ENCODE results near the gene CDCA5.
A peak's percentile ranks its signal among the peaks of the same experiment; 100 is the strongest.
"Not testable (repeated sequence)": the region's sequence is repeated elsewhere in the genome, so short reads cannot be mapped to it uniquely, and the experiment has no call there.

CDCA5 gene

DNA sequence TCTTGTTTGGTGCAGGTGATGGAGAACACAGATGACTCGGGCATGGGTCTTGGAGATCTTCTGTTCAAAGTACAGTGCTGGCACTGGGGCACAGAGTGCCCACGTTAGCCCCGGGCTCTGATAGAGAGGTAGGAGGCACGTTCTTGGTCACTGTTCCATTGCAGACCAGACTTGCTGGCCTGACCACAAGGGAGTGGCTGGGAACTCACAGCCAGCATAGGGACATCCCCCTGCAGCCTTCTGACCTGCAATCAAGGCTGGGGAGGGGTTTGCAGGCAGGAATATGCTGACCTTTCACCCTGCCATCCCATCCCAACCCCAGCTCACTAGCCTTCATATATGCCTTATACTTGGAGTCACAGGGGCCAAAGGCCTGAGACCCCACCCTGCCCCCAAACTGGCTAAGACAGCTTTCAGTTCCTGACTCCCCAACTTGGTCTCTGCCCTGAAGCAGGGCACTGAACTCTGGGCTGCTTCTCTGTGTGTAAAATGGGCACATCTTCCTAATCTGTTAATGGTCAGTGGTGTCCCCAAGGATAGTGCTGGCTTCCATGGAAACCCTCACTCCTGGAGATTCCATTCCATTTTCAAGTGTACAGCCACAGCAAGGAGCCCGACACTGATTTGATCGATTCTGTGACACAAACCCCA is 42.9 kb upstream of the CDCA5 start:
- no peak overlapping the region for H3K4me3 ChIP-seq (ENCODE audit: low read depth, low read length)
- no peak overlapping the region for H3K9ac ChIP-seq (ENCODE audit: low read depth, low read length)
- peaks cover 64% of the 10 kb centered on the region for H3K36me3 ChIP-seq (ENCODE audit: control insufficient read depth, insufficient read depth, low read length)
- H3K27me3 ChIP-seq (ENCODE audit: control insufficient read depth, insufficient read depth, low read length), result no peaks in the 10 kb centered on the region
- H3K9me3 ChIP-seq (ENCODE audit: control insufficient read depth, insufficient read depth, low read length), result no peaks in the 10 kb centered on the region
- H3K4me1 ChIP-seq (ENCODE audit: control insufficient read depth, insufficient read depth, low read length), result no peaks in the 10 kb centered on the region

DNA sequence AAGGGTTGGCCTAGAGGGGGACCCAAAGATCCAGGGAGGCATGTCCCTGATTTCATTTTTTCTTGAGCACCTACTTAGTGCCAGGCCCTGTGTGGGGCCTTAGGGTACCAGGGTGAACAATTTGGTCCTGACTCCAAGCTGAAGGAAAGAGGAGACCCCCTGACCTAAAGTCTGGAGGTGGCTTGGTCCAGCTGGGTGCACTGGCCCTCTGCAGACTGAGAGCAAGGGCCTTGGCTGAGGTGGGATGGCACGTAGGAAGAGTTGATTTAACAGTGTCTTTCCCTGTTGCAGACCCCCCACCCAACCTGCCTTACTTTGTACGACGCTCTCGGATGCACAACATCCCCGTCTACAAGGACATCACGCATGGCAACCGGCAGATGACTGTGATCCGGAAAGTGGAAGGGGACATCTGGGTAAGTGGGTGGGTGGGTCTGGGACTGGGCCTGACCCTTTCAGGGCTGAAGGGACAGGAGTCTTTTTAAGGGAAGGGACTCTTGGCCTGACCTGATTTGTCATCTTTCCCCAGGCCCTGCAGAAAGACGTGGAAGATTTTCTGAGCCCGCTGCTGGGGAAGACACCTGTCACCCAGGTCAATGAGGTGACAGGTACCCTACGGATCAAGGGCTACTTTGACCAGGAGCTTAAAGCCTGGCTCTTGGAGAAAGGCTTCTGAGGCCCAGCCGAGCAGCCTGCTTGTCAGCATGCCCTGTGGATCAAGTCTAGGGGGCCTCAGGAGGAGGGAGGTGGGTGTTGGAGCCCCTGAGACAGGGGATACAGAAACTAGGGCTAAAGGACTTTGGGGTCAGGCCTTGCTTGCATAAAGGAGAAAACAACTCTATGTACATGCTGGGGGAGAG is 41.6 kb upstream of the CDCA5 start:
- no peak overlapping the region for H3K4me3 ChIP-seq (ENCODE audit: low read depth, low read length)
- no peaks in the 10 kb centered on the region for H3K27me3 ChIP-seq (ENCODE audit: control insufficient read depth, insufficient read depth, low read length)
- H3K9me3 ChIP-seq (ENCODE audit: control insufficient read depth, insufficient read depth, low read length), result no peaks in the 10 kb centered on the region
- H3K36me3 ChIP-seq (ENCODE audit: control insufficient read depth, insufficient read depth, low read length), result peaks cover 58% of the 10 kb centered on the region
- no peak overlapping the region for H3K9ac ChIP-seq (ENCODE audit: low read depth, low read length)
- H3K4me1 ChIP-seq (ENCODE audit: control insufficient read depth, insufficient read depth, low read length), result no peaks in the 10 kb centered on the region

DNA sequence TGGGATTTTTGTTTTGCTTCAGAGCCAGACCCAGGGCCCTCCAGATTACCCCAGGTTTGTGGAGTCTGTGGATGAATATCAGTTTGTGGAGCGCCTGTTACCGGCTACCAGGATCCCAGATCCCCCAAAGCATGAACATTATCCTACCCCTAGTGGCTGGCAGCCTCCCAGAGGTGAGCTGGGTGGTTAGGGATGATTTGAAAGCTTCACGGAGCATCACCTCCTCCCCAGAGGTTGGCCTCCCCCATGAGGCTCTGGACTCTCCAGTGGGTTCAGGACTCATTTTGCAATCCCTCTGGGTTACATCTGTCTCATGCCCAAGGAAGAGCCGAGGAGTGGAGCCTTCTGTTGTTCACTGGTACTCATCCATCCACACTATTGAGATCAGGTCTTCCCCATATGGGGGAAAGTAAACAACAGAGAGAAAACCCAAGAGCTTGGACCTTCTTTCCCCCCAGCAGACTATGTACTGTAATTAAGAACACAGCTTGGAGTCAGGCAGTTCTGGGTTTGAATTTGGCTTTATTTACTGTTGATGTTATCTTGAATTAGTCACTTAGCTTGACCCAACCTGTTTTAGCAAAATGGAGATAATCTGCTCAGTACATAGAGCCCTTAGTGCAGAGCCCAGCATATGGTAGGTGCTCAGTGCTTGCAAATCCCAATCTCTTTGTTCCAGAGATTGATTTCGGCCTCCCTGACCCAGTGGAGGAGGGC is 40.8 kb upstream of the CDCA5 start:
- Histone ChIP-seq H3K4me1 (ENCODE audit: control insufficient read depth, insufficient read depth, low read length) (no peaks in the 10 kb centered on the region), H3K9me3 (ENCODE audit: control insufficient read depth, insufficient read depth, low read length) (no peaks in the 10 kb centered on the region), H3K36me3 (ENCODE audit: control insufficient read depth, insufficient read depth, low read length) (peaks cover 58% of the 10 kb centered on the region), H3K4me3 (ENCODE audit: low read depth, low read length) (no peak overlapping the region), H3K27me3 (ENCODE audit: control insufficient read depth, insufficient read depth, low read length) (no peaks in the 10 kb centered on the region), H3K9ac (ENCODE audit: low read depth, low read length) (no peak overlapping the region)

DNA sequence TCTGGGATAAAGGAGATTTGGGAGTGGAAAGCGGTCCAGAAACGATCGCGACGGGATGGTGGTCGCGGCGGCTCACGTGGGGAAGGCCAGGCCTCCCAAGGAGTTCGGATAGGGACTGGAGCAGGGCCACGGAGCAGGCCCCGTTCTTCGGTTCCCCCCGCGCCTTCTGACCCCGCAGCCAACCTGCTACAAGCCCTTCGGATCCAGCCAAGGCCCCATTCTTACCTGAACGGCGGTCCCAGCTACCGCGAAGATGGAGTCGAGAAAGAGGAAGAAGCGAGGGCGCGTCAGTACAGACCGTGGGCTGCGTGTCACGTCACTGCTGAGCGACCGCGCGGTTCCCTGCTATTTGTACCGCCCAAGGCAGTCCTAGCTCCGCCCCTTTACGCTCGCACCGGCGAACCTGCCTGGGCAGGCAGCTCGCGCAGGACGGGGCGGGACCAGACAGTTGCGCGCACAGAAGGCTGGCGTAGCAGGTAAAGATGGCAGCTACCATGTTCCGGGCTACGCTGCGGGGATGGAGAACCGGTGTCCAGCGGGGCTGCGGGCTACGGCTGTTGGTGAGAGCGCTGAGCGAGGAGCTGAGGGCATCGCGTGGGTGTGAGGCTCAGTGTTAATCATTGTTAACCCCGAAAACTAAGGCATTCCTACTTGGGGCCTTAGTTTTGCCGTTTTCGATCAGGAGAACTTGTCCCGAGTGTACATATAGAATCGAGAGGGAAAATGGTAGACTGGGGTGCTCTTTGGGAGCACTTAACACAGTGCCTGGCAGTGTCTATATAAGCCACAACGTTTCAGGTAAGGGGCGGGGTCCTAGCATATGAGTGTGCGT is 38.2 kb upstream of the CDCA5 start, which contains the start of the genes FAU and MRPL49:
FAU (minus strand) TSS at position 270 of the 832 bp plus-strand sequence. CDS start 321 bp downstream, outside the sequence.
MRPL49 (plus strand) TSS at position 457 of the 832 bp plus-strand sequence; CDS start at position 483, 26 bp downstream.
- Histone ChIP-seq H3K27me3 (ENCODE audit: control insufficient read depth, insufficient read depth, low read length) (no peaks in the 10 kb centered on the region), H3K4me1 (ENCODE audit: control insufficient read depth, insufficient read depth, low read length) (no peaks in the 10 kb centered on the region), H3K9ac (ENCODE audit: low read depth, low read length) (peak within 1 kb of the TSS; percentile 98), H3K4me3 (ENCODE audit: low read depth, low read length) (peak within 1 kb of the TSS; percentile 100), H3K36me3 (ENCODE audit: control insufficient read depth, insufficient read depth, low read length) (peaks cover 49% of the 10 kb centered on the region), H3K9me3 (ENCODE audit: control insufficient read depth, insufficient read depth, low read length) (no peaks in the 10 kb centered on the region)

DNA sequence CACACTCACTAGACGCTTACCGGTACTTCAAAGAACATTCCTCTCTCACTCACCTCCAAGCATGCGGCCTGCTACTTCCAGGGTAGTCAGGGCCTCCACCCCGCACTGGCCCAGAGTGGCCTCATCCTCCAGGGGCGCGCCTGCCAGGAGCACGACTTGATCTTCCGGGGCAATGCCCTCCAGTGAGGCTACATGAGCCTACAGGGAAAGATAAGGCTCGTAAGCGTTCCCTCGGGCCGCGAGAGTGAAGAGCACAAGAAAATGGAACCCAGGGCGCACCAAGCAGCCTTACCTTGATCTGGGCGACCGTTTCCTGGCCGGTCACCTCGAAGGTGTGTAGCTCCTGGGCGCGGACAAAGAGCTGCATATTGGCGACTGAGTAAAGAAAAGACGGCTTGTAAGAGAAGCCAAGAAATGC is 37.6 kb upstream of the CDCA5 start:
- H3K9ac ChIP-seq (ENCODE audit: low read depth, low read length), result peak overlapping the region; percentile 98

DNA sequence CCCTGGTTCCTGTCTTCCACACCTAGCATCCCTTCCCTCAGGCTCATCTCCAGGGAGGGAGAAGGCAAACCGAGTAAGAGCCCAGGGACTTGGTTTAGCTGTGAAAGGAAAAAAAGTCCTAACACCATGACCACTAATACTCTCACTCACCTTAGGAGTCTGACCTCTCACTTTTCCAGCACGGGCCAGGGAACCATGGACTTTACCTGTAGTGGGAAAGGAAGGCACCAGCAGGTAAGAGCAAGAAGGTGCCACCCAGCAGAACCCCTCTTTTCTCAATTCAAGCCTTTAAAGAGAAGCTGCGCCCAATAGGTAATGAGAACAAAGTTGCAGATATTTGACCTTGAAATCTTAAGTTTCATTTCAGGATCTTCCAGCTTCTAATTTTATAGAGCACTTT is 37.0 kb upstream of the CDCA5 start:
- Histone ChIP-seq H3K36me3 (ENCODE audit: control insufficient read depth, insufficient read depth, low read length) (peaks cover 43% of the 10 kb centered on the region), H3K9me3 (ENCODE audit: control insufficient read depth, insufficient read depth, low read length) (no peaks in the 10 kb centered on the region), H3K4me1 (ENCODE audit: control insufficient read depth, insufficient read depth, low read length) (no peaks in the 10 kb centered on the region), H3K4me3 (ENCODE audit: low read depth, low read length) (peak overlapping the region; percentile 100), H3K9ac (ENCODE audit: low read depth, low read length) (no peak overlapping the region), H3K27me3 (ENCODE audit: control insufficient read depth, insufficient read depth, low read length) (no peaks in the 10 kb centered on the region)

More for the DNA sequence above, 37.6 kb upstream of the CDCA5 start:
- Histone ChIP-seq H3K27me3 (ENCODE audit: control insufficient read depth, insufficient read depth, low read length) (no peaks in the 10 kb centered on the region), H3K36me3 (ENCODE audit: control insufficient read depth, insufficient read depth, low read length) (peaks cover 44% of the 10 kb centered on the region), H3K4me3 (ENCODE audit: low read depth, low read length) (peak overlapping the region; percentile 100), H3K9me3 (ENCODE audit: control insufficient read depth, insufficient read depth, low read length) (no peaks in the 10 kb centered on the region), H3K4me1 (ENCODE audit: control insufficient read depth, insufficient read depth, low read length) (no peaks in the 10 kb centered on the region)

DNA sequence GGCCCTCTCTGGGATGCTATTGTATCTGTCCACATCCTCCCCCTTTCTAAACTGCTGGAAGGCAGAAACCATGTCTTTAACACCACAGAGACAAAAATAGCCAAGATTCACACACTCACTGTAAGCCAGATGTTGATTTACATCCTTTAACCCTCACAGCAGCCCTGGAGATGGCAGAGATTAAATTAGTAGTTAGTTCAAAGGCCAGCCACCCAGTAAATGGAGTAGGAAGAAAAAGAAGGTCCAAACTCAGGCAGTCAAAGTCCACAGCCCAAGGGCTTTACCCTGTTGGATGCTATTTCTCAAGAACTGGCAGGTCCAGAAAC is 35.8 kb upstream of the CDCA5 start:
- peaks cover 39% of the 10 kb centered on the region for H3K36me3 ChIP-seq (ENCODE audit: control insufficient read depth, insufficient read depth, low read length)
- H3K9me3 ChIP-seq (ENCODE audit: control insufficient read depth, insufficient read depth, low read length), result no peaks in the 10 kb centered on the region
- H3K4me3 ChIP-seq (ENCODE audit: low read depth, low read length), result no peak overlapping the region
- no peak overlapping the region for H3K9ac ChIP-seq (ENCODE audit: low read depth, low read length)
- no peaks in the 10 kb centered on the region for H3K4me1 ChIP-seq (ENCODE audit: control insufficient read depth, insufficient read depth, low read length)
- no peaks in the 10 kb centered on the region for H3K27me3 ChIP-seq (ENCODE audit: control insufficient read depth, insufficient read depth, low read length)

DNA sequence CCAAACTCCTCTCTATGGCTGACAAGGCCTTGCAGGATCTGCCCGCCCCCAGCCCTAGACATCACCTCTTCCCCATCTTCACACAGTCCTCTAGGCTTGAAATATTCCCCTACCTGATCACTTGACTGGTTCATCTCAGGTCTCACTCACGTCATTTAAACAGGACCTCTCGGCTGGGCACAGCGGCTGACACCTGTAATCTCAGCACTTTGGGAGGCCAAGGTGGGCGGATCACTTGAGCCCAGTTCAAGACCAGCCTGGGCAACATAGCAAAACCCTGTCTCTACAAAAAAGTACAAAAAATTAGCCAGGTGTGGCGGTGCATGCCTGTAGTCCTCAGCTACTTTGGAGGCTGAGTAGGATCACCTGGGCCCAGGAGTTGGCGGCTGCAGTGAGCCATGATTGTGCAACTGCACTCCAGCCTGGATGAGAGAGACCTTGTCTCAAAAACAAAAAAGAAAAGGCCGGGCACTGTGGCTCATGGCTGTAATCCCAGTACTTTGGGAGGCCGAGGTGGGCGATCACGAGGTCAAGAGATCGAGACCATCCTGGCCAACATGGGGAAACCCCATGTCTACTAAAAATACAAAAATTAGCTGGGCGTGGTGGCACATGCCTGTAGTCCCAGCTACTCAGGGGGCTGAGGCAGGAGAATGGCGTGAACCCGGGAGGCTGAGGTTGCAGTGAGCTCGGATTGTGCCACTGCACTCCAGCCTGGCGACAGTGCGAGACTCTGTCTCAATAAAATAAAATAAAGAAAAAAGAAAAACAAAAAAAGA is 35.2 kb upstream of the CDCA5 start:
- H3K9ac ChIP-seq (ENCODE audit: low read depth, low read length); H3K9me3 ChIP-seq (ENCODE audit: control insufficient read depth, insufficient read depth, low read length); H3K4me1 ChIP-seq (ENCODE audit: control insufficient read depth, insufficient read depth, low read length); H3K4me3 ChIP-seq (ENCODE audit: low read depth, low read length); H3K27me3 ChIP-seq (ENCODE audit: control insufficient read depth, insufficient read depth, low read length): not testable (repeated sequence)
- peaks cover 38% of the 10 kb centered on the region for H3K36me3 ChIP-seq (ENCODE audit: control insufficient read depth, insufficient read depth, low read length)

DNA sequence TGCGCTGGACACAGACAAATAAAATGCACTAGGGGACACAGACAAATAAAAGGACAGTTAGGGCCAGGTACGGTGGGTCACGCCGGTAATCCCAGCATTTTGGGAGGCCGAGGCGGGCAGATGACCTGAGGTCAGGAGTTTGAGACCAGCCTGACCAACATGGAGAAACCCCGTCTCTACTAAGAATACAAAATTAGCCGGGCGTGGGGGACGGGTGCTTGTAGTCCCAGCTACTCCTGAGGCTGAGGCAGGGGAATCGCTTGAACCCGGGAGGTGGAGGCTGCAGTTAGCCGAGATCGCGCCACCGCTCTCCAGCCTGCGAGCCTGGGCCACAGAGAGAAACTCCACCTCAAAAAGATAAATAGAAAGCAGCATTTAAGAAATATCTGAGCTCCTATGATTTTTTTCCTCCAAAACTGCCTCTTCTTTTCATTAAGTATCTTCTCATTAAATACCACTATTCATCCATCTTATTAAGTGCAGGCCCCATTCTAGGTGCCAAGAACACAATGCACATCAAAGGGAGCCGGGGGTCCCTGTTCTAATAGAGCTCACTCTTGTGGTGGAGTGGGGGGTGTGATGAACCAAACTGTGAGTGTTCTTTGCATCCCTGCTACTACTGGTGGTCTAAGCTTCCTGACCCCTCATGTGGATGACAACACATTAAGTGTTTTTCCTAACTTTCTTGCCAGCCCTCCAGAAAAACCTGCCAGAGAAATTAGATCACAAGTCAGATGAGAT is 34.4 kb upstream of the CDCA5 start:
- peaks cover 3% of the 10 kb centered on the region for H3K4me1 ChIP-seq (ENCODE audit: control insufficient read depth, insufficient read depth, low read length)
- H3K27me3 ChIP-seq (ENCODE audit: control insufficient read depth, insufficient read depth, low read length), result no peaks in the 10 kb centered on the region
- H3K36me3 ChIP-seq (ENCODE audit: control insufficient read depth, insufficient read depth, low read length), result peaks cover 38% of the 10 kb centered on the region
- H3K9ac ChIP-seq (ENCODE audit: low read depth, low read length), result no peak overlapping the region
- no peak overlapping the region for H3K4me3 ChIP-seq (ENCODE audit: low read depth, low read length)
- no peaks in the 10 kb centered on the region for H3K9me3 ChIP-seq (ENCODE audit: control insufficient read depth, insufficient read depth, low read length)
